HepG2 (cell line): ENCODE measurements around the gene RYR2. TPM values are rescaled to one million over a fixed set of nuclear protein-coding genes. Genes with fewer than 3 reads are reported as not detected.

Source experiments
- ETV6 ChIP-seq: sonication (generic); formaldehyde crosslinking; conservative IDR thresholded peaks from 2 replicates; pipeline ENCODE4 v1.4.0; 2020; ENCODE audit warnings: missing genetic modification reagents
- ZNF484 ChIP-seq: sonication (generic); formaldehyde crosslinking; IDR thresholded peaks from 2 replicates; pipeline ENCODE4 v1.5.1; 2020; ENCODE audit warnings: mild to moderate bottlenecking, low read depth, missing genetic modification reagents, borderline replicate concordance
- ZNF598 ChIP-seq: sonication (generic); formaldehyde crosslinking; IDR thresholded peaks from 2 replicates; pipeline ENCODE4 v1.5.1; 2020; ENCODE audit warnings: mild to moderate bottlenecking, missing genetic modification reagents, borderline replicate concordance
- ZNF678 ChIP-seq: sonication (generic); formaldehyde crosslinking; IDR thresholded peaks from 2 replicates; pipeline ENCODE4 v1.4.0; 2020; ENCODE audit warnings: mild to moderate bottlenecking, missing genetic modification reagents
- polyA plus RNA-seq, 8 experiments: library from polyadenylated mRNA; depleted of rRNA in 3 of 8; stranded (reverse) in 7 of 8; unstranded in 1 of 8; fragments of >200 nt; fragmentation: Illumina TruSeq in 4 of 8; extraction: Trizol in 4 of 8; gene quantifications; 2 replicates each; pipeline versions ENCODE4 v1.2.1 to v1.2.3, GENCODE V29; 2011 to 2016; ENCODE audit warnings: low read depth in 4 of 8, missing spikeins in 1 of 8, mixed read lengths in 1 of 8; ENCODE audit not compliant: insufficient read depth in 1 of 8
- total RNA-seq, 5 experiments: library from RNA; depleted of rRNA; stranded (reverse); fragments of >200 nt; fragmentation: Illumina TruSeq; extraction: Trizol; gene quantifications; 2 replicates each; pipeline ENCODE4 v1.2.3, GENCODE V29; 2016; ENCODE audit warnings: low read depth in 1 of 5
- TF ChIP-seq, protein P1 (sequence below): sonication (generic); formaldehyde crosslinking; IDR thresholded peaks from 2 replicates; pipeline ENCODE4; 2020; ENCODE audit warnings: missing genetic modification reagents, mild to moderate bottlenecking, borderline replicate concordance
- TF ChIP-seq, protein P2 (sequence below): sonication (generic); formaldehyde crosslinking; IDR thresholded peaks from 2 replicates; pipeline ENCODE4 v1.4.0; 2020; ENCODE audit warnings: missing genetic modification reagents, borderline replicate concordance
- TF ChIP-seq, protein P3 (sequence below): sonication (generic); formaldehyde crosslinking; IDR thresholded peaks from 2 replicates; pipeline ENCODE4 v1.5.0; 2020; ENCODE audit warnings: mild to moderate bottlenecking, missing genetic modification reagents, borderline replicate concordance
- TF ChIP-seq, protein P4 (sequence below): sonication (generic); formaldehyde crosslinking; IDR thresholded peaks from 2 replicates; pipeline ENCODE4 v1.4.0; 2020; ENCODE audit warnings: missing genetic modification reagents
- TF ChIP-seq, protein P5 (sequence below): sonication (generic); formaldehyde crosslinking; IDR thresholded peaks from 2 replicates; pipeline ENCODE4 v1.4.0; 2020; ENCODE audit warnings: missing genetic modification reagents
- TF ChIP-seq, protein P6 (sequence below): sonication (generic); formaldehyde crosslinking; IDR thresholded peaks from 2 replicates; pipeline ENCODE4 v1.8.0; 2022; ENCODE audit warnings: missing genetic modification reagents, low read depth, mild to moderate bottlenecking, borderline replicate concordance

RYR2 gene
- total and polyA plus RNA-seq, 2 of the 13 experiments (the other 11 are each of a cell fraction or from before 2014, with no cell fraction given), result not detected

DNA sequence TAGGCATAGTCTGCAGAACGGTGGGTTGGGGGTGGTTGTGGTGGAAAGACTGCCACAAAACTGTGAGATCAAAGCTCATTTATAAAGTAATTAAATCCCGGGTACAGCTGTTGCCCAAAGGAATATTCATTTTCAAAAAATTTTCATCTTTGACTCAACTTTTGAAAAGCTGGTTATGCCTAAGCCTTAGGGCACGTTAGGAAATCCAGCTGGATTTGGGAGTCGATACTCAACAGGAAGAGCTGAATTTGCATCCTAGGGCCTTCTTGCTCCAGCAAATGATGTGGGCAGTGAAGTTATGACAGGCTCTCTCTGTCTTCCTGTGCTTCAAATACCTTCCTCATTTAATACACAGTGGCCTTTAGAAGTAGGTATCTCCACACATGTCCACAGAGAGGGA lies 817.0 kb downstream of the RYR2 start (continued):
- TF ChIP-seq, protein P1, sequence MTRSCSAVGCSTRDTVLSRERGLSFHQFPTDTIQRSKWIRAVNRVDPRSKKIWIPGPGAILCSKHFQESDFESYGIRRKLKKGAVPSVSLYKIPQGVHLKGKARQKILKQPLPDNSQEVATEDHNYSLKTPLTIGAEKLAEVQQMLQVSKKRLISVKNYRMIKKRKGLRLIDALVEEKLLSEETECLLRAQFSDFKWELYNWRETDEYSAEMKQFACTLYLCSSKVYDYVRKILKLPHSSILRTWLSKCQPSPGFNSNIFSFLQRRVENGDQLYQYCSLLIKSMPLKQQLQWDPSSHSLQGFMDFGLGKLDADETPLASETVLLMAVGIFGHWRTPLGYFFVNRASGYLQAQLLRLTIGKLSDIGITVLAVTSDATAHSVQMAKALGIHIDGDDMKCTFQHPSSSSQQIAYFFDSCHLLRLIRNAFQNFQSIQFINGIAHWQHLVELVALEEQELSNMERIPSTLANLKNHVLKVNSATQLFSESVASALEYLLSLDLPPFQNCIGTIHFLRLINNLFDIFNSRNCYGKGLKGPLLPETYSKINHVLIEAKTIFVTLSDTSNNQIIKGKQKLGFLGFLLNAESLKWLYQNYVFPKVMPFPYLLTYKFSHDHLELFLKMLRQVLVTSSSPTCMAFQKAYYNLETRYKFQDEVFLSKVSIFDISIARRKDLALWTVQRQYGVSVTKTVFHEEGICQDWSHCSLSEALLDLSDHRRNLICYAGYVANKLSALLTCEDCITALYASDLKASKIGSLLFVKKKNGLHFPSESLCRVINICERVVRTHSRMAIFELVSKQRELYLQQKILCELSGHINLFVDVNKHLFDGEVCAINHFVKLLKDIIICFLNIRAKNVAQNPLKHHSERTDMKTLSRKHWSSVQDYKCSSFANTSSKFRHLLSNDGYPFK (CRISPR knock-in tag), result no peak
- TF ChIP-seq ZNF484 (CRISPR knock-in tag) (no peak), ETV6 (no peak), ZNF598 (CRISPR knock-in tag) (no peak), ZNF678 (CRISPR knock-in tag) (no peak)
- TF ChIP-seq, protein P2, sequence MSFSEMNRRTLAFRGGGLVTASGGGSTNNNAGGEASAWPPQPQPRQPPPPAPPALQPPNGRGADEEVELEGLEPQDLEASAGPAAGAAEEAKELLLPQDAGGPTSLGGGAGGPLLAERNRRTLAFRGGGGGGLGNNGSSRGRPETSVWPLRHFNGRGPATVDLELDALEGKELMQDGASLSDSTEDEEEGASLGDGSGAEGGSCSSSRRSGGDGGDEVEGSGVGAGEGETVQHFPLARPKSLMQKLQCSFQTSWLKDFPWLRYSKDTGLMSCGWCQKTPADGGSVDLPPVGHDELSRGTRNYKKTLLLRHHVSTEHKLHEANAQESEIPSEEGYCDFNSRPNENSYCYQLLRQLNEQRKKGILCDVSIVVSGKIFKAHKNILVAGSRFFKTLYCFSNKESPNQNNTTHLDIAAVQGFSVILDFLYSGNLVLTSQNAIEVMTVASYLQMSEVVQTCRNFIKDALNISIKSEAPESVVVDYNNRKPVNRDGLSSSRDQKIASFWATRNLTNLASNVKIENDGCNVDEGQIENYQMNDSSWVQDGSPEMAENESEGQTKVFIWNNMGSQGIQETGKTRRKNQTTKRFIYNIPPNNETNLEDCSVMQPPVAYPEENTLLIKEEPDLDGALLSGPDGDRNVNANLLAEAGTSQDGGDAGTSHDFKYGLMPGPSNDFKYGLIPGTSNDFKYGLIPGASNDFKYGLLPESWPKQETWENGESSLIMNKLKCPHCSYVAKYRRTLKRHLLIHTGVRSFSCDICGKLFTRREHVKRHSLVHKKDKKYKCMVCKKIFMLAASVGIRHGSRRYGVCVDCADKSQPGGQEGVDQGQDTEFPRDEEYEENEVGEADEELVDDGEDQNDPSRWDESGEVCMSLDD (CRISPR knock-in tag), result no peak
- TF ChIP-seq, protein P3, sequence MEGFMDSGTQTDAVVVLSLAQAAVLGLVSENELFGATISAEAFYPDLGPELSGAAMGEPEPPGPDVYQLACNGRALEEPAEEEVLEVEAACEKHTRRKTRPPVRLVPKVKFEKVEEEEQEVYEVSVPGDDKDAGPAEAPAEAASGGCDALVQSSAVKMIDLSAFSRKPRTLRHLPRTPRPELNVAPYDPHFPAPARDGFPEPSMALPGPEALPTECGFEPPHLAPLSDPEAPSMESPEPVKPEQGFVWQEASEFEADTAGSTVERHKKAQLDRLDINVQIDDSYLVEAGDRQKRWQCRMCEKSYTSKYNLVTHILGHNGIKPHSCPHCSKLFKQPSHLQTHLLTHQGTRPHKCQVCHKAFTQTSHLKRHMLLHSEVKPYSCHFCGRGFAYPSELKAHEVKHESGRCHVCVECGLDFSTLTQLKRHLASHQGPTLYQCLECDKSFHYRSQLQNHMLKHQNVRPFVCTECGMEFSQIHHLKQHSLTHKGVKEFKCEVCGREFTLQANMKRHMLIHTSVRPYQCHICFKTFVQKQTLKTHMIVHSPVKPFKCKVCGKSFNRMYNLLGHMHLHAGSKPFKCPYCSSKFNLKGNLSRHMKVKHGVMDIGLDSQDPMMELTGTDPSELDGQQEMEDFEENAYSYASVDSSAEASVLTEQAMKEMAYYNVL (CRISPR knock-in tag), result no peak
- TF ChIP-seq, protein P4, sequence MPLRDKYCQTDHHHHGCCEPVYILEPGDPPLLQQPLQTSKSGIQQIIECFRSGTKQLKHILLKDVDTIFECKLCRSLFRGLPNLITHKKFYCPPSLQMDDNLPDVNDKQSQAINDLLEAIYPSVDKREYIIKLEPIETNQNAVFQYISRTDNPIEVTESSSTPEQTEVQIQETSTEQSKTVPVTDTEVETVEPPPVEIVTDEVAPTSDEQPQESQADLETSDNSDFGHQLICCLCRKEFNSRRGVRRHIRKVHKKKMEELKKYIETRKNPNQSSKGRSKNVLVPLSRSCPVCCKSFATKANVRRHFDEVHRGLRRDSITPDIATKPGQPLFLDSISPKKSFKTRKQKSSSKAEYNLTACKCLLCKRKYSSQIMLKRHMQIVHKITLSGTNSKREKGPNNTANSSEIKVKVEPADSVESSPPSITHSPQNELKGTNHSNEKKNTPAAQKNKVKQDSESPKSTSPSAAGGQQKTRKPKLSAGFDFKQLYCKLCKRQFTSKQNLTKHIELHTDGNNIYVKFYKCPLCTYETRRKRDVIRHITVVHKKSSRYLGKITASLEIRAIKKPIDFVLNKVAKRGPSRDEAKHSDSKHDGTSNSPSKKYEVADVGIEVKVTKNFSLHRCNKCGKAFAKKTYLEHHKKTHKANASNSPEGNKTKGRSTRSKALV (CRISPR knock-in tag), result no peak
- TF ChIP-seq, protein P5, sequence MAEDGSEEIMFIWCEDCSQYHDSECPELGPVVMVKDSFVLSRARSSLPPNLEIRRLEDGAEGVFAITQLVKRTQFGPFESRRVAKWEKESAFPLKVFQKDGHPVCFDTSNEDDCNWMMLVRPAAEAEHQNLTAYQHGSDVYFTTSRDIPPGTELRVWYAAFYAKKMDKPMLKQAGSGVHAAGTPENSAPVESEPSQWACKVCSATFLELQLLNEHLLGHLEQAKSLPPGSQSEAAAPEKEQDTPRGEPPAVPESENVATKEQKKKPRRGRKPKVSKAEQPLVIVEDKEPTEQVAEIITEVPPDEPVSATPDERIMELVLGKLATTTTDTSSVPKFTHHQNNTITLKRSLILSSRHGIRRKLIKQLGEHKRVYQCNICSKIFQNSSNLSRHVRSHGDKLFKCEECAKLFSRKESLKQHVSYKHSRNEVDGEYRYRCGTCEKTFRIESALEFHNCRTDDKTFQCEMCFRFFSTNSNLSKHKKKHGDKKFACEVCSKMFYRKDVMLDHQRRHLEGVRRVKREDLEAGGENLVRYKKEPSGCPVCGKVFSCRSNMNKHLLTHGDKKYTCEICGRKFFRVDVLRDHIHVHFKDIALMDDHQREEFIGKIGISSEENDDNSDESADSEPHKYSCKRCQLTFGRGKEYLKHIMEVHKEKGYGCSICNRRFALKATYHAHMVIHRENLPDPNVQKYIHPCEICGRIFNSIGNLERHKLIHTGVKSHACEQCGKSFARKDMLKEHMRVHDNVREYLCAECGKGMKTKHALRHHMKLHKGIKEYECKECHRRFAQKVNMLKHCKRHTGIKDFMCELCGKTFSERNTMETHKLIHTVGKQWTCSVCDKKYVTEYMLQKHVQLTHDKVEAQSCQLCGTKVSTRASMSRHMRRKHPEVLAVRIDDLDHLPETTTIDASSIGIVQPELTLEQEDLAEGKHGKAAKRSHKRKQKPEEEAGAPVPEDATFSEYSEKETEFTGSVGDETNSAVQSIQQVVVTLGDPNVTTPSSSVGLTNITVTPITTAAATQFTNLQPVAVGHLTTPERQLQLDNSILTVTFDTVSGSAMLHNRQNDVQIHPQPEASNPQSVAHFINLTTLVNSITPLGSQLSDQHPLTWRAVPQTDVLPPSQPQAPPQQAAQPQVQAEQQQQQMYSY (CRISPR knock-in tag), result no peak
- TF ChIP-seq, protein P6, sequence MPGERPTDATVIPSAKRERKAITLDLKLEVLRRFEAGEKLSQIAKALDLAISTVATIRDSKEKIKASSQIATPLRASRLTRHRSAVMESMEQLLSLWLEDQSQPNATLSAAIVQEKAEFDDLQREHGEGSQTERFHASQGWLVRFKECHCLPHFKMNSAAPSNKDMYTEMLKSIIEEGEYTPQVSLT (CRISPR knock-in tag), result no peak
